ENCODE measurements around the gene SPEF1. TPM values are rescaled to one million over a fixed set of nuclear protein-coding genes. Genes with fewer than 3 reads are reported as not detected.
A peak's percentile ranks its signal among the peaks of the same experiment; 100 is the strongest.

Gene SPEF1
- total and polyA plus RNA-seq, 2 of the 13 experiments (the other 11 are each of a cell fraction or from before 2014, with no cell fraction given): 0.11 to 0.27 TPM

- peak; percentile 68; the same call in 1 of the 2 replicates for TF ChIP-seq THRA (CRISPR knock-in tag; IDR thresholded peaks at IDR 0.05; ENCODE audit: borderline replicate concordance)
- peak; percentile 95; the same call in 1 of the 2 replicates for TF ChIP-seq AKAP8 (CRISPR knock-in tag; IDR thresholded peaks at IDR 0.05)
- TF ChIP-seq ZFAT (CRISPR knock-in tag; conservative IDR thresholded peaks at IDR 0.05): 0 out of 2 replicates have a peak, but pooled peaks have one; percentile 25
- TF ChIP-seq ZNF574 (CRISPR knock-in tag; IDR thresholded peaks at IDR 0.05): peak; percentile 95
- peak; percentile 62; the same call in 1 of the 2 replicates for TF ChIP-seq ZNF414 (CRISPR knock-in tag; IDR thresholded peaks at IDR 0.05)
- TF ChIP-seq ZNF766 (CRISPR knock-in tag; IDR thresholded peaks at IDR 0.05; ENCODE audit: borderline replicate concordance): peak; percentile 75; the same call in 1 of the 2 replicates
- TF ChIP-seq ZNF317 (CRISPR knock-in tag; IDR thresholded peaks at IDR 0.05): no peak
- no peak; the same call in 1 of the 2 replicates for TF ChIP-seq MTERF4 (CRISPR knock-in tag; IDR thresholded peaks at IDR 0.05)
- peak; percentile 59; the same call in 1 of the 2 replicates for TF ChIP-seq SP4 (CRISPR knock-in tag; IDR thresholded peaks at IDR 0.05)
- TF ChIP-seq ZNF33A (CRISPR knock-in tag; IDR thresholded peaks at IDR 0.05; ENCODE audit: borderline replicate concordance): no peak
- 0 out of 2 replicates have a peak, but pooled peaks have one; percentile 18 for TF ChIP-seq HNF4G (IDR thresholded peaks at IDR 0.05; ENCODE audit: borderline replicate concordance, low read depth, low read length)
- TF ChIP-seq HNF4G (CRISPR knock-in tag; IDR thresholded peaks at IDR 0.05; ENCODE audit: borderline replicate concordance, low read depth): no peak; the same call in 1 of the 2 replicates
- TF ChIP-seq KAT7 (CRISPR knock-in tag; IDR thresholded peaks at IDR 0.05; ENCODE audit: borderline replicate concordance): peak; percentile 50; the same call in 1 of the 2 replicates
- peak; percentile 34 for TF ChIP-seq UBTF (CRISPR knock-in tag; IDR thresholded peaks at IDR 0.05)
- no peak for TF ChIP-seq ARID2 (CRISPR knock-in tag; IDR thresholded peaks at IDR 0.05; ENCODE audit: borderline replicate concordance)
- peak; percentile 87 for TF ChIP-seq ZNF501 (CRISPR knock-in tag; IDR thresholded peaks at IDR 0.05)
- TF ChIP-seq ZNF572 (CRISPR knock-in tag; IDR thresholded peaks at IDR 0.05): peak; percentile 93
- TF ChIP-seq RAD21 (CRISPR knock-in tag; IDR thresholded peaks at IDR 0.05): peak; percentile 95
These were observed 31.3 kb downstream of the SPEF1 start (continued) for GRCh38 chr20:3749689-3750531.
